H1 (cell line): ENCODE data around the gene CEACAM21. TPM values are rescaled to one million over a fixed set of nuclear protein-coding genes. Genes with fewer than 3 reads are reported as not detected.

Experiments
- CTCF ChIA-PET: fragments of 300-600 bp; sonication (Branson Sonifier 250); formaldehyde crosslinking; loops from one replicate; lab custom pipeline; 2021; ENCODE audit not compliant: partially characterized antibody; lab: Charles Lee
- POLR2A ChIA-PET: fragments of 300-600 bp; sonication (Branson Sonifier 250); formaldehyde crosslinking; loops from one replicate; lab custom pipeline; 2021; ENCODE audit warnings: inconsistent platforms; ENCODE audit not compliant: partially characterized antibody; lab: Charles Lee
- DNase-seq, 2 experiments: peaks; one replicate each; pipeline versions ENCODE4 v3.0.0 to v3.0.0-alpha.2; 2010 to 2022; ENCODE audit warnings: low spot score in 2 of 2, low read depth in 1 of 2, mixed read lengths in 1 of 2
- FAIRE-seq: peaks from 2 replicates; lab custom pipeline; 2011; peaks lifted over from hg19 to GRCh38; lab: Jason Lieb, UNC
- H2AFZ ChIP-seq: 2 replicates; pipeline ENCODE4 v1.8.1; 2012; ENCODE audit warnings: low read length, inconsistent platforms
- H2AK5ac ChIP-seq: 2 replicates; pipeline ENCODE4 v1.6.1; 2013; ENCODE audit warnings: low read depth, low read length
- H2BK120ac ChIP-seq: replicated peaks from 2 replicates; pipeline ENCODE3; 2013; ENCODE audit warnings: low read depth, low read length, inconsistent platforms
- H2BK12ac ChIP-seq: 2 replicates; pipeline ENCODE4 v1.6.1; 2013; ENCODE audit warnings: low read depth, low read length
- H2BK15ac ChIP-seq: 2 replicates; pipeline ENCODE4 v1.6.1; 2013; ENCODE audit warnings: low read length
- H2BK20ac ChIP-seq: 2 replicates; pipeline ENCODE4 v1.6.1; 2013; ENCODE audit warnings: low read length
- H2BK5ac ChIP-seq: 2 replicates; pipeline ENCODE4 v1.6.1; 2013; ENCODE audit warnings: low read depth, low read length
- H3K14ac ChIP-seq: 2 replicates; pipeline ENCODE4 v1.6.1; 2013; ENCODE audit warnings: inconsistent platforms; ENCODE audit not compliant: insufficient read length
- H3K18ac ChIP-seq: 2 replicates; pipeline ENCODE4 v1.6.1; 2013; ENCODE audit warnings: low read length; ENCODE audit errors: extremely low read depth
- H3K23ac ChIP-seq: 2 replicates; pipeline ENCODE4 v1.6.1; 2013; ENCODE audit warnings: inconsistent platforms; ENCODE audit not compliant: insufficient read length
- H3K23me2 ChIP-seq: 2 replicates; pipeline ENCODE4 v1.6.1; 2013; ENCODE audit warnings: low read depth, low read length
- H3K27ac ChIP-seq: 2 replicates; pipeline ENCODE4 v1.6.1; 2011; ENCODE audit warnings: low read depth, low read length, inconsistent platforms
- H3K27me3 ChIP-seq, 4 experiments: replicated peaks in 1 of 4; 1 replicate in 1 of 4; 2 replicates in 3 of 4; pipeline versions ENCODE4 v1.6.1 to v1.8.1; 2011 to 2013; ENCODE audit warnings: low read length in 3 of 4, mild to moderate bottlenecking in 3 of 4, inconsistent platforms in 2 of 4, mixed read lengths in 2 of 4, moderate library complexity in 1 of 4; ENCODE audit not compliant: control insufficient read depth in 3 of 4, insufficient read depth in 3 of 4; ENCODE audit errors: extremely low read depth in 1 of 4
- H3K36me3 ChIP-seq, 4 experiments: 2 replicates each; pipeline versions ENCODE4 v1.6.1 to v1.8.1; 2011 to 2013; ENCODE audit warnings: mild to moderate bottlenecking in 4 of 4, low read length in 3 of 4, moderate library complexity in 2 of 4, control low read depth in 1 of 4, inconsistent platforms in 1 of 4; ENCODE audit not compliant: insufficient read depth in 4 of 4, control insufficient read depth in 2 of 4
- H3K4ac ChIP-seq: replicated peaks from 2 replicates; pipeline ENCODE3; 2013; ENCODE audit warnings: low read length, low read depth, mixed read lengths, inconsistent platforms; ENCODE audit not compliant: insufficient read length
- H3K4me1 ChIP-seq, 4 experiments: replicated peaks in 1 of 4; 1 replicate in 1 of 4; 2 replicates in 3 of 4; pipeline versions ENCODE4 v1.6.1 to v1.8.1; 2011 to 2013; ENCODE audit warnings: low read length in 3 of 4, inconsistent platforms in 2 of 4, mixed read lengths in 1 of 4; ENCODE audit not compliant: insufficient read depth in 4 of 4, control insufficient read depth in 3 of 4
- H3K4me2 ChIP-seq, 2 experiments: 2 replicates each; pipeline versions ENCODE4 v1.6.1 to v1.8.1; 2011 to 2013; ENCODE audit warnings: low read depth in 2 of 2, low read length in 2 of 2, control low read depth in 1 of 2, inconsistent platforms in 1 of 2, mild to moderate bottlenecking in 1 of 2; ENCODE audit not compliant: insufficient read depth in 1 of 2
- H3K4me3 ChIP-seq, 4 experiments: fragments of 200-600, 300-600 bp in 1 of 4; sonication (generic), shearing (Covaris generic), sonication (Bioruptor Twin) in 1 of 4; 2 replicates each; pipeline versions ENCODE4 v1.5.1 to v1.8.1; 2011 to 2016; ENCODE audit warnings: low read length in 4 of 4, low read depth in 3 of 4, control low read depth in 2 of 4, inconsistent platforms in 2 of 4, mild to moderate bottlenecking in 2 of 4, mixed read lengths in 1 of 4, moderate library complexity in 1 of 4; ENCODE audit not compliant: insufficient read depth in 2 of 4; ENCODE audit errors: extremely low read depth in 1 of 4
- H3K56ac ChIP-seq: replicated peaks from 2 replicates; pipeline ENCODE3; 2013; ENCODE audit warnings: low read depth, mild to moderate bottlenecking, mixed read lengths, low read length, inconsistent platforms; ENCODE audit not compliant: insufficient read length
- H3K79me1 ChIP-seq: 2 replicates; pipeline ENCODE4 v1.6.1; 2013; ENCODE audit warnings: low read depth, low read length, control low read depth
- H3K79me2 ChIP-seq, 2 experiments: 2 replicates each; pipeline versions ENCODE4 v1.6.1 to v1.8.1; 2012 to 2013; ENCODE audit warnings: low read length in 2 of 2, mild to moderate bottlenecking in 2 of 2, inconsistent platforms in 1 of 2; ENCODE audit not compliant: insufficient read depth in 2 of 2, control insufficient read depth in 1 of 2
- H3K9ac ChIP-seq, 4 experiments: replicated peaks in 1 of 4; 1 replicate in 1 of 4; 2 replicates in 3 of 4; pipeline versions ENCODE4 v1.6.1 to v1.8.1; 2011 to 2013; ENCODE audit warnings: low read depth in 3 of 4, low read length in 3 of 4, control low read depth in 2 of 4, mild to moderate bottlenecking in 2 of 4, moderate library complexity in 2 of 4, inconsistent platforms in 1 of 4; ENCODE audit errors: extremely low read depth in 1 of 4
- H3K9me3 ChIP-seq, 2 experiments: 2 replicates each; pipeline versions ENCODE4 v1.6.1 to v1.8.1; 2012 to 2013; ENCODE audit warnings: mild to moderate bottlenecking in 2 of 2, moderate library complexity in 2 of 2, control low read depth in 1 of 2, inconsistent platforms in 1 of 2, low read depth in 1 of 2, low read length in 1 of 2, mixed read lengths in 1 of 2; ENCODE audit not compliant: insufficient read depth in 2 of 2
- H4K20me1 ChIP-seq, 2 experiments: replicated peaks in 1 of 2; 2 replicates each; pipeline versions ENCODE3 to v1.8.1; 2011 to 2013; ENCODE audit warnings: inconsistent platforms in 2 of 2, low read length in 2 of 2, mild to moderate bottlenecking in 1 of 2; ENCODE audit not compliant: insufficient read depth in 2 of 2, control insufficient read depth in 1 of 2
- H4K5ac ChIP-seq: 2 replicates; pipeline ENCODE4 v1.6.1; 2013; ENCODE audit warnings: low read length, low read depth, mixed read lengths, inconsistent platforms; ENCODE audit not compliant: insufficient read length
- H4K8ac ChIP-seq: 2 replicates; pipeline ENCODE4 v1.8.0; 2013; ENCODE audit warnings: mild to moderate bottlenecking, moderate library complexity, low read length, inconsistent platforms; ENCODE audit not compliant: insufficient read depth; ENCODE audit errors: extremely low read depth
- H4K91ac ChIP-seq: replicated peaks from 2 replicates; pipeline ENCODE3; 2013; ENCODE audit warnings: low read length, mixed read lengths, inconsistent platforms; ENCODE audit not compliant: insufficient read length
- ATF3 ChIP-seq: IDR thresholded peaks from 2 replicates; pipeline ENCODE4 v1.6.1; 2011; ENCODE audit warnings: low read depth, mild to moderate bottlenecking, low read length; ENCODE audit not compliant: insufficient read depth
- CTBP2 ChIP-seq: IDR thresholded peaks from 2 replicates; pipeline ENCODE4 v1.7.0; 2011; ENCODE audit warnings: borderline replicate concordance, mild to moderate bottlenecking, moderate library complexity, mixed read lengths, low read length; ENCODE audit not compliant: insufficient read depth, insufficient read length
- EZH2 ChIP-seq: fragments of 200-600 bp; sonication (generic); IDR thresholded peaks from 2 replicates; pipeline ENCODE4 v1.7.1; 2012; ENCODE audit warnings: low read depth, mild to moderate bottlenecking, moderate library complexity, low read length, inconsistent platforms; ENCODE audit not compliant: severe bottlenecking
- RAD21 ChIP-seq, 2 experiments: IDR thresholded peaks in 1 of 2; conservative IDR thresholded peaks in 1 of 2; 2 replicates each; pipeline ENCODE4 v1.6.1; 2011; ENCODE audit warnings: low read depth in 2 of 2, low read length in 2 of 2, improper control_type of control experiment in 1 of 2, inconsistent platforms in 1 of 2, mild to moderate bottlenecking in 1 of 2, moderate library complexity in 1 of 2
- SRF ChIP-seq: IDR thresholded peaks from 2 replicates; pipeline ENCODE4 v1.6.1; 2011; ENCODE audit warnings: mild to moderate bottlenecking, low read depth, low read length, moderate library complexity
- TAF1 ChIP-seq: IDR thresholded peaks from 2 replicates; pipeline ENCODE4 v1.6.1; 2011; ENCODE audit warnings: mild to moderate bottlenecking, low read depth, low read length
- WGBS, 2 experiments: shearing (Covaris generic) in 1 of 2; methylation state at CpG; one replicate each; pipeline versions ENCODE4 v1.1.6 to v1.1.7; 2013 to 2015; ENCODE audit warnings: low lambda C conversion rate in 2 of 2, mixed read lengths in 2 of 2, inconsistent platforms in 1 of 2, low coverage in 1 of 2, missing lambda C conversion rate in 1 of 2; ENCODE audit not compliant: insufficient replicate concordance in 2 of 2, insufficient coverage in 1 of 2, insufficient read length in 1 of 2; ENCODE audit errors: extremely low coverage in 1 of 2, missing lambda C conversion rate in 1 of 2; 5-methylcytosine and 5-hydroxymethylcytosine counted together
- polyA plus RNA-seq, 7 experiments: library from polyadenylated mRNA; depleted of rRNA in 3 of 7; stranded (reverse) in 5 of 7; unstranded in 2 of 7; fragments of >200 nt in 5 of 7; fragments of 200-250 nt in 2 of 7; gene quantifications; 1 replicate in 5 of 7; 2 replicates in 1 of 7; 4 replicates in 1 of 7; pipeline versions ENCODE4 v1.2.1 to v1.2.3, GENCODE V29; 2011 to 2013; ENCODE audit warnings: missing spikeins in 2 of 7, mixed read lengths in 2 of 7
- total RNA-seq: library from RNA; stranded (reverse); fragmentation: NEBNext Ultra II Directional; extraction: Animal tissue kit (Norgen Biotek cat#: 25700); gene quantifications from 2 replicates; pipeline ENCODE4 v1.2.1, GENCODE V29; 2021

Gene CEACAM21
- total and polyA plus RNA-seq, 2 of the 8 experiments (the other 6 are each of a cell fraction or from before 2014, with no cell fraction given) = not detected

GRCh38 chr19:41540041-41540695 lies 35.8 kb upstream of the CEACAM21 start:
- CTCF ChIA-PET = interaction anchor here (1.1 to 3.4 kb wide), 6 partner anchors 8 to 175 kb away, joined by 3 to 20 read pairs (median 9); no protein-coding TSS in a partner anchor
- H3K18ac ChIP-seq = no peak overlapping the region
- 66% methylated on average over 11 of the region's 11 CpGs; no CpG with 5 or more reads in 1 of the 2 experiments for WGBS, 2 experiments
- FAIRE-seq (no peak), DNase-seq (no peak)
- H3K9ac ChIP-seq = no peak overlapping the region
- H2BK12ac ChIP-seq = no peak overlapping the region
- no peak overlapping the region for H3K56ac ChIP-seq
- no peak overlapping the region for H4K91ac ChIP-seq
- POLR2A ChIA-PET = interaction anchor here (1.1 kb wide), 1 partner anchor 101 kb away, joined by 3 read pairs; no protein-coding TSS in a partner anchor
- H3K36me3 ChIP-seq = no peaks in the 10 kb centered on the region
- no peak overlapping the region for H3K4ac ChIP-seq
- no peak overlapping the region for H2BK20ac ChIP-seq
- H4K20me1 ChIP-seq = no peaks in the 10 kb centered on the region
- no peak overlapping the region for H4K5ac ChIP-seq
- H3K27ac ChIP-seq = no peak overlapping the region
- H3K4me1 ChIP-seq = no peaks in the 10 kb centered on the region
- H3K79me1 ChIP-seq = no peaks in the 10 kb centered on the region
- no peak overlapping the region for H2BK15ac ChIP-seq
- H2AFZ ChIP-seq = no peak overlapping the region
- H3K23ac ChIP-seq = no peak overlapping the region
- no peak overlapping the region for H2AK5ac ChIP-seq
- no peaks in the 10 kb centered on the region for H3K79me2 ChIP-seq
- no peak overlapping the region for H3K4me2 ChIP-seq
- H3K9me3 ChIP-seq = peaks cover 18 to 32% of the 10 kb centered on the region in 2 experiments; a peak in 3 of 4 replicates
- no peaks in the 10 kb centered on the region; the same call in 1 of the 2 replicates for H3K23me2 ChIP-seq
- no peak overlapping the region for H3K14ac ChIP-seq
- H3K4me3 ChIP-seq = no peak overlapping the region
- no peak overlapping the region for H2BK120ac ChIP-seq
- H2BK5ac ChIP-seq = no peak overlapping the region
- H3K27me3 ChIP-seq = no peaks in the 10 kb centered on the region; a peak in 1 of 7 replicates
- H4K8ac ChIP-seq = no peak overlapping the region
- no peak for TF ChIP-seq ATF3
- TF ChIP-seq EZH2 = no peak
- no peak for TF ChIP-seq RAD21 (IDR thresholded peaks at IDR 0.05 in 1 of 2, conservative IDR thresholded peaks at IDR 0.05 in 1 of 2; ENCODE audit: low read depth in 2 of 2, low read length in 2 of 2)
- TF ChIP-seq SRF = no peak
- no peak for TF ChIP-seq TAF1
- no peak for TF ChIP-seq CTBP2
